DND-41 (cell line): Measurements from ENCODE around the gene BRINP2.

ENCODE experiments used
- EZH2 ChIP-seq: IDR thresholded peaks from 3 replicates; pipeline ENCODE4 v1.6.1; 2012; ENCODE audit warnings: borderline replicate concordance, low read depth, mild to moderate bottlenecking, moderate library complexity, low read length, inconsistent platforms; ENCODE audit not compliant: severe bottlenecking
- TF ChIP-seq, protein P1 (sequence below): IDR thresholded peaks from 2 replicates; pipeline ENCODE4 v1.5.1; 2012; ENCODE audit warnings: borderline replicate concordance, low read length, moderate library complexity, mild to moderate bottlenecking; ENCODE audit not compliant: poor library complexity, severe bottlenecking; ENCODE audit errors: extremely low read depth

DNA sequence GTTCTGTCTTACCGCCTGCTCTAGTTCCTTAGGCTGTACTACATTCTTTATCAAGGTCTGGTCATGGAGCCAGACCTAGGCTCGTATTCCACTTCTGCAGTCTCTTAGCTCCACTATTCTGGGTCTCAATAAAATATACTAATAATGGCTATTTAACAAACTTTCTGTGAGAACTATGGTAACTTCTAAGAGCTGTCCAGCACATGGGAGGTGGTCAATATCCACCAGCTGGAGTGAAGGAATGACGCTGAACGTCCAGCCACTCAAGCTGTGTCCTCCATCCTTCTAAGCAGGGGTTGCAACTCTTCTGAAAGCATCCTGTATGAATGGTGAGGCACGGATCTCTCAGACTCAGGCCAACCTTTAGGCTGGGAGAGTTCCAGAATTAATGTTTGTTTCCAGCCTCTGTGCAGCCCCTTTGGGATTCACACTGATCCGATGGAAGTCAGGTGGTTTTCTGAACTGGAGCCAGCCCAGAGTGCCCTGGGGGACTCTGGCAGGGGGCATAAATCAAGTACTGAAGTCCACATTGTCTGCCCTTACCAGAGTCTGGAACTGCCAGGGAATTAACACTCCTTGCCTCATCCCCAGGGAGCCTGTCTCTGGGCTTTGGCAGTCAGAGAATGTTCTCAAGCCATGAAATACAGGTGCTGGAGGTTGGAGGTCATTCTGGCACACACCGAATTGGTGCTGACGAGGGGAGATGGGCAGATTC is 57.4 kb downstream of the BRINP2 start:
- TF ChIP-seq, protein P1, sequence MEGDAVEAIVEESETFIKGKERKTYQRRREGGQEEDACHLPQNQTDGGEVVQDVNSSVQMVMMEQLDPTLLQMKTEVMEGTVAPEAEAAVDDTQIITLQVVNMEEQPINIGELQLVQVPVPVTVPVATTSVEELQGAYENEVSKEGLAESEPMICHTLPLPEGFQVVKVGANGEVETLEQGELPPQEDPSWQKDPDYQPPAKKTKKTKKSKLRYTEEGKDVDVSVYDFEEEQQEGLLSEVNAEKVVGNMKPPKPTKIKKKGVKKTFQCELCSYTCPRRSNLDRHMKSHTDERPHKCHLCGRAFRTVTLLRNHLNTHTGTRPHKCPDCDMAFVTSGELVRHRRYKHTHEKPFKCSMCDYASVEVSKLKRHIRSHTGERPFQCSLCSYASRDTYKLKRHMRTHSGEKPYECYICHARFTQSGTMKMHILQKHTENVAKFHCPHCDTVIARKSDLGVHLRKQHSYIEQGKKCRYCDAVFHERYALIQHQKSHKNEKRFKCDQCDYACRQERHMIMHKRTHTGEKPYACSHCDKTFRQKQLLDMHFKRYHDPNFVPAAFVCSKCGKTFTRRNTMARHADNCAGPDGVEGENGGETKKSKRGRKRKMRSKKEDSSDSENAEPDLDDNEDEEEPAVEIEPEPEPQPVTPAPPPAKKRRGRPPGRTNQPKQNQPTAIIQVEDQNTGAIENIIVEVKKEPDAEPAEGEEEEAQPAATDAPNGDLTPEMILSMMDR = no peak
- no peak for TF ChIP-seq EZH2
